Limb (tissue), 2 donors: Measurements from ENCODE around the gene SPINK13.
"Not testable (repeated sequence)": the region's sequence is repeated elsewhere in the genome, so short reads cannot be mapped to it uniquely, and the experiment has no call there.

ENCODE experiments used
- DNase-seq, 2 donors: peaks; one replicate each; pipeline ENCODE4 v3.0.0-alpha.2; 2016; ENCODE audit errors: extremely low spot score in 2 of 2

Gene SPINK13, protein sequence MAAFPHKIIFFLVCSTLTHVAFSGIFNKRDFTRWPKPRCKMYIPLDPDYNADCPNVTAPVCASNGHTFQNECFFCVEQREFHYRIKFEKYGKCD

DNA sequence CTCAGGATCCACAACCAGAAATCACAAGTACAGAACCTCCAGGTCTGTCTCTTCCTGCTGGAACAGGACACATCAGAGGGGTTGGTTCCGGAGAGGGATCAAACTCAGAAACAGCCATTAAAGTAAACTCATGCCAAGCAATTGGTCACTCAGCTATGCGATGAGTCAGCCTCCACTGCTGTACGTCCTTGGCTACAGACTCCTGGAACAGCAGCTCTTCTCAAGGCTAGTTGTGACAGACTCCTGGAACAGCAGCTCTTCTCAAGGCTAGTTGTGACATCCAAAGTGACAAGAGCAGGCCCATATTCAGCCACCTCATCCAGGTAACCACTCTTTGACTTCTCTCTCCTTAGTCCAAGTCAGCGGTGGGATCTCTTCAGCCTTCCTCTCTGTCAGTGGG lies at the start of gene SPINK13:
Gene SPINK13, plus strand, starts transcription at position 229 of the 400 bp plus-strand sequence. CDS start 1,279 bp downstream, outside the sequence.
- no peak for DNase-seq

DNA sequence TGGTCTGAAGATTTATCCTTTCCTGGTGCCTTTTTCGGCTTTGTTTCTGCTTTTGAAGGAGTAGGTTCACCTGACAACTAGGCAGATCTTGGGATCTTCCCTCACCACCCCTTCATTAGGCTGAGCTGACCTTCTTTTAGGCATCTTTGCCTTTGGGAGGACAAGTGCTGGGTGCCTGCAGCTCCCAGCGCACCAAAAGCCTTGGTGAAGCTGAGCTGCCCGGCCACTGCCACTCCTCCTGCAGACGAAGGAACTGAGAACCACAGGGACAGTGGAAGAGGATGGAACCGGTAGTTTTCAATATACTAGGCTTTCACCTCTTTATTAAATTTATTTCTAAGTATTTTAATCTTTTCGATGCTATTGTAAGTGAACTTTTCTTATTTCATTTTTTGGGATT lies 47.1 kb upstream of the SPINK13 start:
- DNase-seq = no peak

DNA sequence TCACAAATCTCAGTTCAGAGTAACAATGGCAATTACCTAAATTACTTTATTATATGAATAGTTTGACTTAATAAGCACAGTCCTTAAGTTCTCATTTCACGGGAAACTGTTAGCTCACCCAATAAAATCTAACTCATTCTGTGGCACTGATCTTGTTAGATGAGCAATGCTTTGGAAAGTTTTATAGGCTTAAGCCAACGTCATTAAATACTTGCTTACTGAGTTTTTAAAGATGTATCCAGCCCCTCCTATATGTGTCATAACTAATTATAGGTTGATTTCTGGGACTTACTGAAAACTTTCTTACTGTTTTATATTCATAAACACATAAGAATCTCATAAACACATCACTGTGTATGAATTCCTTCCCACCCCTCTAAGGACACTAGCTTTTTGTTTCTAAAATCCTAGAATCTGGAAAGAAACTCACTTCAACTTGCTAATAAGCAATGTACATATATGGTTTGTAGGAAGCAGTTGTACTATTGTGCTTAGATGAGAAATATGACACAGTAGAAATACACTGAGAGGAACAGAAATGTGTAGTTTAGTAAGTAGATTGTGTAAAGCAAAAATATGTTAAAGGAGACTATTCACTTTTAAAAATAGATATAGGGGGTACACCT lies 44.4 kb upstream of the SPINK13 start:
- DNase-seq = no peak

DNA sequence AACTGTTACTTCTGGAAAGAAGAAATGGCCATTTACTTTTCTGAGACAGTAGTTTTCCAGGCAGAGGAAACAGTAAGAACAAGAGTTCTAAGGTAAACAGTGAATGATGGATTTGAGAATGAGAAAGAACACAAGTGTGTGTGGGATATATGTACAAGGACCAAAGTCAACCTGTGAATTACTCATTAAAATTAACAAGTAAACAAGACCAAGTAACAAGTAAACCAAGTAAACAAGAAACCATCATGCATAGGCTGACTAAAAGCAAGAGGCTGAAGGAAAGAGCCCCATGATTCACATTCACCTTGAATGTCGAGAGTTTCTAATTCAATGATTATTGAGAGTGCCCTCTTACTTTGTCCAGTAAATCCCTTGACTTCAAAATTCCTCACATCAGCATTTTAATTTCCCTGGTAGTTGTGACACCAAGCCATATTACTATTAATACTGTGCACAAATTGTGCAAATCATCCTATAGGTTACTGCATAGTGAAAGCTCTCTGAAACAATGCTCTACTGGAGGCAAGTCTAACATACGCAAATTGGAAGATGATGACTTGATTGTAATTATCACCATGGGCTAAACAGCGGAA lies 40.1 kb upstream of the SPINK13 start:
- DNase-seq = no peak

DNA sequence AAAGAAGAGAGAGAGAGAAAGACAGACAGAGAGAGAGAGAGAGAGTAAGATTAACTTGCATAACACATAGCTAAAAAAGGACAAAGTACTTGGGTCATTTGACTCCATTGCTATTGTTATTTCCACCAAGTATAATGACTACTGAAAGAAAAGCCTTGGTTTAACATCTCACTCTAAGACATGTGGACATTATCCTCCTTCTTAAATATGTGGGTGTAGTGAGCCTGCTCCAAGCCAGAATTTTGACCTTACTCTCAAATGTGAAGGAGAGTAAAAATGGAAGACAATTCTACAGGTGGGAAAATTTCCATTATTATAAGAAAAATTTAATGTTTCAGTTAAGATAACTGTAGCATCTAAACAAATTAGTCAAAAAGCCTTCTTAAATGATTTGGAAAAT lies 38.8 kb upstream of the SPINK13 start:
- no peak for DNase-seq

DNA sequence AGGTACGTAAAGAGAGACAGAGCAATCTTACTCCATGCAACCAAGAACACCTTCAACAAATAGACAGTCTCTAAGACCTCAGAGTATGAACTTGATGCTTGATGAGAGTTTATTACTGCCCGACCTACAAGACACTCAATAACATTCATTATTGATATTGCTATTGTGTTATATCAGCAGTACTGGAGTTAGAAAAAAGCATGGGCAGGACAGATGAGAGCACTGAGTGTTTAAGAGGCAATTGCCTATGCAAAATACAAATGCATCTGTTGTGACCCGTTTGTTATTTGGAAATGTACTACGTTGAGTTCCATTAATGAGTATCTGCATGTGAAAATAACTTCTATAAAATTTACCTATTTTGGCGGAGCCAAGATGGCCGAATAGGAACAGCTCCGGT lies 38.4 kb upstream of the SPINK13 start:
- DNase-seq = no peak

DNA sequence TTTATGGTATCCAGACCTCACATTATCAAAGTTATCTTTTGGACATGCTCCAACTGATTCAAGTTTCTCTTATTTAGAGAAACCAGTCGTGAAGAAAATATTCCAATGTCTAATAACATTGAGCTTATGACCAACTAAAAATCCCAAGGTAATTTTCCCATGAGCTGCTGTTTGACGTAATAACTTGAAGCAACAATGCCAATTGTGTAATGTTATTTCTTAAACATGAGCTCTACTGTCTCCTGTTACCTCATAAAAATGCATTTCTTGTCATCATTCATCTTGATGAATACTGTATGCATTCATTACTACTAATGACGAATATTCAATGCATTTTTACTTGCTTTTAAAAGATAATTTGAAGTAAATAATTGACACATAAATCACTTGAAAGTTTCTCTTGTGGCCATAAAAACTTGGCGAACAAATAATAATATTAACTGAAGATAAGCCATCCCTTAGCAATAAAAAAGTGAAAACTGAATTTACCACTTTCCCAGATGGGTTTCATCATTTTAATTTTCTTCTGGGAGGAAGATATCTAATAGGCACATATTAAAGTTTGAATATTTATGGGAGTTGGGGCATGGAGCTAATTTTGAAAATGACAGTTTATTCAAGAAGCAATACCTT lies 30.7 kb upstream of the SPINK13 start:
- no peak for DNase-seq

DNA sequence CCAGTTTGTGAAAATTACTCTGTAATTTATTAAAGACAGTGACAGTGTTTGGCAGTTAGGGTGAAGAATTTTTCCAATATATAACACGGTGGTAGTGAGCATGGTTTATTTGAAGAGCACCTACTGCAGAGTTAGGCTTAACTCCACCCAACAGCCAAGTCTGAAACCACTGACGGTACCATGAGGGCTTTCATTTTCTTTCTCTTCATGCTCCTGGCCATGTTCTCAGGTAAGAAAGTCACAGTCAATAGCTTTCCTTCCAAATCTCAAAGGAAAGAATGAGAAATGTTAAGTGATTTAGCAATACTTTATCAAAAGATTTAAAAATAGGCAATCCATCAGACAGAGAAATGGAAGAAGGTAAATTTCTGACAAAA lies 30.2 kb upstream of the SPINK13 start, which contains the start of gene MARCOL:
Gene MARCOL, plus strand, starts transcription at position 108 of the 377 bp plus-strand sequence. Its CDS starts 73 bp downstream, at position 181.
- DNase-seq = no peak

DNA sequence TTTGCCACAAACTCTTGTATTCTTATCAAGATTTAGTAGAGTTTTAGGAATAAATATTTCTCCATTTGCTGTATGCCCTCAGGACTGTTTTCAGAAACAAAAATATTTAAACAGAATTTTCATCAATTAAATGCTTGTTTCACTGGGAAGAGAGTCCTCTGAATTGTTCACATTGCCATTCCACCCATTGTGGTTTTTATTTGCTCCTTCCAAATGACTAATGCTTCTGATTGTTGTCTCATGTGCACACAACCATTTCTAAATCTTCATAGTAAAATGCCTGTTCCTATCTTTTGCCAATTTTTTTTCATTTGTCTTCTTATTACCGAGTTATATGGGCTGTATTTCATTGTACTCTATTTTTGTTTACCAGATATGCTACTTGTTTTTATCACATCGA lies 19.7 kb upstream of the SPINK13 start:
- no peak for DNase-seq

DNA sequence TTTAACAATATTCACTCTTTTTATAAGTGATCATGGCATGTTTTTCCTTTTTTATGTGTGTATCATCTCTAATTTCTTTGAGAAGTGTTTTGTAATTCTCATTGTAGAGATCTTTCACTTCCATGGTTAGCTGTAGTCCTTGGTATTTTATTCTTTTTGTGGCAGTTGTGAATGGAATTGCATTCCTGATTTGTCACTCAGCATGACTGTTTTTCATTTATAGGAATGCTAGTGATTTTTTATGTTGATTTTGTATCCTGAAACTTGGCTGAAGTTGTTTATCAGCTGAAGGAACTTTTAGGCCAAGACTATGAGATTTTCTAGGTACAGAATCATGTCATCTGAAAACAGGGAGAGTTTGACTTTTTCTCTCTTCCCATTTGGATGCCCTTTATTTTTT lies 13.1 kb upstream of the SPINK13 start:
- DNase-seq = no peak

DNA sequence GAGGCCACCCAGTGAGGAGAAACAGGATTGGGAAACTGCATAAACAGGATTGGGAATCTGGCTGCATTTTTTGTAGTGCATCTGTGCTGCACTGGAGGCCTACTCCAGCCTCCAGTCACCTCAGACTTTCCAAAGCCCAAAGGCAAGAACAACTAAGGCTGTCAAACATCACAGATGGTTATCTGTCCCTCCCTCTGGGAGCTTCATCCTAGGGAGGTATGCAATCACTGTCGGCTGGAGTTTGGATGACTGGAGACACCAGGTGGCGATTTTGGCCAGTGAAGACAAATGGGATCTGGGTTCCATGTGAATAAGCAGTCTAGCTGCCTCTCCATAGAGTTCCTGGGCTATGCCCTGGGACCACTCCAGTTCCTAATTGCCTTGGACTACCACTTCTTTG lies 9.3 kb upstream of the SPINK13 start:
- DNase-seq = no peak

DNA sequence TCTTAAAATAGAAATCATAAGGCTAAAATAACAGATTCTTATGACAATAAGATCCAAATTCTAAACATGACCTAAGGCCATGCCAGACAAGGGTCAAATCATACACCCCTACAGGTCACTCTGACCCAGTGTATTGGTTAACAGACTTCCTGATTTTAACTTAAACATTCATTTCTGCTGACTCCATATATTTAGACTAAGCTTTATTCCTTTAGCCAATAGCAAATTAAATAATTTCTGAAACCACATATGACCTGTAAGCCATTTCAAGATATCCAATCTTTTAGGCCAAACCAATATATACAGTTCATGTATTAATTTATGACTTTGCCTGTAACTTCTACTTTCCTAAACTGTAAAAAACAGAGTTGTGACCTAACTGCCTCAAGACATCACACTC lies 7.4 kb upstream of the SPINK13 start:
- no peak for DNase-seq

DNA sequence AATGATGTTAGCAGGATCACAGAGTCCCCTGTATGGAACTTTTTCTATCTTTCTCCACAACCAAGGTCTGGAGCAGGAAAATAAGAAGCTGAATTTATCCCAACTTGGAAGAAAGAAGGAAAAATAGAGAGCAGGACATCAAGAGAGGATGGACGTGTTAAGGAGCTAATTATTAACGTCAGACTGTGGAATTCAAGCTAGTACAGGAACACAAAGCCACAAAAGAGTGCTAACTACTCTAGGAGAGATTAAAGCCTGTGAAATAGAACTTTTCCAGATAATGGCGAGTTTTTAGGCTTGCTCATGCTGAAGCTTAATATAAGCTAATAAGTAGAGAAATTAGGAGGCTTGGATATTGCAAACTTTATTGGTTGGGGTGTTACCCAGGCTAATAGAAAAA lies 632 bp upstream of the SPINK13 start:
- no peak for DNase-seq

DNA sequence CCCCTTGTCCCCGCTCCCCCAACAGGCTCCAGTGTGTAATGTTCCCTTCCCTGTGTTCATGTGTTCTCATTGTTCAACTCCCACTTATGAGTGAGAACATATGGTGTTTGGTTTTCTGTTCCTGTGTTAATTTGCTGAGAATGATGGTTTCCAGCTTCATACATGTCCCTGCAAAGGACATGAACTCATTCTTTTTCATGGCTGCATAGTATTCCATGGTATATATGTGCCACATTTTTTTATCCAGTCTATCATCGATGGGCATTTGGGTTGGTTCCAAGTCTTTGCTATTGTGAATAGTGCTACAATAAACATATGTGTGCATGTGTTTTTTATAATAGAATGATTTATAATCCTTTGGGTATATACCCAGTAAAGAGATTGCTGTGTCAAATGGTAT lies 6.5 kb downstream of the SPINK13 start:
- DNase-seq = not testable (repeated sequence)

DNA sequence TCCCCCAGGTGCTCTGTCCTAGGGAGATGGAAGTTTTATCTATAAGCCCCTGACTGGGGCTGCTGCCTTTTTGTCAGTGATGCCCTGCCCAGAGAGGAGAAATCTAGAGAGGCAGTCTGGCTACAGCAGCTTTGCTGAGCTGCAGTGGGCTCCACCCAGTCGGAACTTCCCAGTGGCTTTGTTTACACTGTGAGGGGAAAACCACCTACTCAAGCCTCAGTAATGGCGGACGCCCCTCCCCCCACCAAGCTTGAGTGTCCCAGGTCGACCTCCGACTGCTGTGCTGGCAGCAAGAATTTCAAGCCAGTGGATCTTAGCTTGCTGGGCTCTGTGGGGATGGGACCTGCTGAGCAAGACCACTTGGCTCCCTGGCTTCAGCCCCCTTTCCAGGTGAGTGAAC lies 12.3 kb downstream of the SPINK13 start:
- DNase-seq = not testable (repeated sequence)

DNA sequence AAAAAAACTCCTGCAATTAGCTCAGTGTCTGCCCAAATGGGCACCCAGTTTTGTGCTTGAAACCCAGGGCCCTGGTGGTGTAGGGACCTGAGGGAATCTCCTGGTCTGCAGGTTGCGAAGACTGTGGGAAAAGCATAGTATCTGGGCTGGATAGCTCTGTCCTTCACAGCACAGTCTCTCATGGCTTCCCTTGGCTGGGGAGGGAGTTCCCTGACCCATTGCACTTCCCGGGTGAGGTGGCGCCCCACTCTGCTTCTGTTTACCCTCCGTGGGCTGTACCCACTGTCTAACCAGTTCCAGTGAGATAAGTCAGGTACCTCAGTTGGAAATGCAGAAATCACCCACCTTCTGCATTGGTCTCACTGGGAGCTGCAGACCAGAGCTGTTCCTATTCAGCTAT lies 12.7 kb downstream of the SPINK13 start:
- not testable (repeated sequence) for DNase-seq

DNA sequence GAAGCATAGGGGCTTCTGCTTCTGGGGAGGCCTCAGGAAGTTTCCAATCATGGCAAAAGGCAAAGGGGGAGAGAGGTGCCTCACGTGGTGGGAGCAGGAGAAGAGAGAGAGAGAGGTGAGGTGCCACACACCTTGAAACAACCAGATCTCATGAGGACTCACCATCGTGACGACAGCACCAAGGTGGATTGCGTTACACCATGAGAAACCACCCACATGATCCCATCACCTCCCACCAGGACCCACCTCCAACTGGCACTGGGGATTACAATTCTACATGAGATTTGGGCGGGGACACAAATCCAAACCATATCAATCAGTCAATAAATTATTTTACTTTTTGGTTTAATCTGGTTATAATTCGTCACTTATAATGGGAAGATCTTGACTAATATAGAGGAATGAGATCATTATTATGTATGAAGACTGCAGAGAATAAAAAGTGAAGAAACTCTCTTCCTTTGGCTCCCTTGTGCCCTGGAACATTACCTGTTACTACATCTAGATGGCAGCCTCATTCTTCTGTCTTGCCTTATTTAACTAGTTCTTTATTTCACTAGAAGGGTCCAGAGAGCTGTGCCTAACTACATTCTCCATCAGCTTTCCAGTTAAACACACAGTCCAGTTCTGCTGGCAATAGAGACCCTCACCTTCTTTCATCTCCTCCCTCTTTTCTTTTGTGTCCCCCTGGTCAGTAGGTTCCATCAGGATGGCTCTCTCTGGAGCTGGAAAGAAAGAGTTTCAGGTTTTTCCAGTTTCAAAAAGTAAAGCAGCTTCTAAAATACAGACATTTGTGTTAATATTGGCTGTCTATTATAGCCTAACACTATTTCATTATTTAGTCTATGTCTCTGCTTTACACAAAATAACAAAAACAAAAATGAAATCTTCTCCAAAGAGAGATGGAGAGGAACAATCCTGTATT lies 21.9 kb downstream of the SPINK13 start:
- peak in 1 of 2 donors; percentile 4 for DNase-seq

DNA sequence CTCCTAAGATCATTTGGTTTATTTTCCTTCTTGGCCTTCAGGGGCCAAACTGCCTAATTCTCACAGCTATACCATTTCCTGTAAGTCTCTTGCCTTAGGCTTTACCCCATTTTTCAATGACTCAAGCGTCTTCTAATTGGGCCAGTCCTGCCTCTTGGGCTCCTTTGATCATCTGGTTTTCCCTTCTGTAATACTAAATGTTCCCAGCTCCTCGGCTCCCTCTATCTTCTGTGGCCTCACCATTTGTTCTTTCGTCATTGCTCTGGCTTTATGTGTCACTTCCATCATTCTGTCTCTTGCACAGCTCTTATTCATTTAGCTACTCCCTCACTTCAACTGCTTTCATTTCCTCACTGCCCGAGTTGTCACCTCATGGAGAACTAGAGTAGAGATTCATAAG lies 29.1 kb downstream of the SPINK13 start:
- no peak for DNase-seq

DNA sequence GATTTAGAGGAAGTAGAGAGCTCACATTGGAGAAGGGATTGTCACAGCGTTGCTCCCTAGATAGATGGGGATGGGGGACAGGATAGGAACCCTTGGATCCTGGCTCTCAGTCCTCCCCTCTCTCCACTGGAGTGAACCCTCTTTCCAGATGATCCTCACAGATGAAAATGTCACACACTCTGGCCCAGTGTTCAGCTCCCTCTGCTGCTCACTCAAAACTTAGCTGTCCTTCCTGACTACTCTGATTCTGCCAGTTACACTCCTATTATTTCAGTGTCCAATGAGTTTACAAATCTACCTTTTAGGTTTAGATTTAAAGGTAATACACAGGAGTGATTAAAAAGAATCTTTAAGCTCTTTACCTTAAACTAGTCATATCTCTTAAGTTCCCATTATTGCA lies 37.9 kb downstream of the SPINK13 start:
- no peak for DNase-seq

DNA sequence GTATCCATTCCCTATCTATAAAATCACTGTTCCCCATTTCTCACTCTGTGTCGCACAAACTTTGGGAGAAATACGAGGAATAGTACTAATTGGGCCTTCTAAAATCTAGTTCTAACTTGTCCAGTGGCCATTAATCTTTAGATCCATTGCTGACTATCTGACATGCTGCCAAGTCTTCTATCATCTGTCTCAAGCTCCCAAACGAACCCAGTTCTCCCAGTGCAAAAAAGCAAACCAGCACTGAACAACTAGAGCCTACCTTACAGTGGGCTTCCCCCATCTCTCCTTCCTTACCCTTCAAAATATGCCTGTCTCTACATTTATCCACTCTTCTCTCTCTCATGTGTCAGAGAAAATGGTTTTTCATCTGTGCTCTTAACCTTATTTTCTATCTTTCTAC lies 40.4 kb downstream of the SPINK13 start:
- DNase-seq = no peak

DNA sequence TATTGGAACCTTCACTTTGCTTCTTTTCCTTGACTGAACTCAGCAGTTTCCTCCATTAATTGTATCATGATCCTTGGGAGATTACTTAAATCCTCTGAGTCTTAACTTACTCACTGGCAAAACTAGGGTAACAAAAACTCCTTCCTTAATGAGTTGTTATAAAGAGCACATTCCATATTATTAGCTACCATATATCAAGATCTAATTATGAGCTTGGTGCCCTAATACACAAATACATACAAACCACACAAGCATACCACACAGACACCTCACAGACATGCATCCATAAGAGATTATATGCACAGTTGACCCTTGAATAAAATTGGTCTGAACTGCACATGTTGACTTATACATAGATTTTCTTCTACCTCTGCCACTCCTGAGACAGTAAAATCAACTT lies 41.2 kb downstream of the SPINK13 start:
- DNase-seq = no peak

DNA sequence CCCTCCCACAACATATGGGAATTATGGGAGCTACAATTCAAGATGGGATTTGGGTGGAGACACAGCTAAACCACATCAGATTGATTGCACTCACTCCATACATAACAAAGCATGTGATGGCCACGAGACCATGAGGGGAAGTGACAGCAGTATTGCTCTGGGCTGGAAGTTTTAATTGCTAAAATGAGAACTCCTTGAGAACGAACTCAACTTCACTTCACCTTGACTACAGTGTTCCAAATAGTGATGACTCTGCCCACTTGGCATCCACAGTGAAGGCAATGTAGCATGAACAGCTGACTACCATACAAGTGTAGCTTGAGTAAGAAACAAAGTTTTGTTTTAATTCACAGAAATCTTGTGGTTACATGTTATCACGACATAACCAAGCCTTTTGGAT lies 42.9 kb downstream of the SPINK13 start:
- DNase-seq = no peak
